Loucy (cell line): ENCODE results near the gene ADGB.

Experiments used
- H2AFZ ChIP-seq: fragments of 200-600 bp; sonication (generic); 2 replicates; pipeline ENCODE4 v1.6.0; 2016; ENCODE audit warnings: antibody characterized with exemption, mild to moderate bottlenecking, low read length, moderate library complexity
- H3F3A ChIP-seq: fragments of 200-600 bp; 2 replicates; pipeline ENCODE4 v1.6.0; 2016; ENCODE audit warnings: antibody characterized with exemption, low read depth, mild to moderate bottlenecking
- H3K27me3 ChIP-seq: fragments of 200-600 bp; sonication (generic); 2 replicates; pipeline ENCODE4 v1.6.1; 2014; ENCODE audit warnings: low read length, mild to moderate bottlenecking; ENCODE audit not compliant: insufficient read depth, poor library complexity, severe bottlenecking
- H3K36me3 ChIP-seq: fragments of 200-600 bp; sonication (generic); 2 replicates; pipeline ENCODE4 v1.6.1; 2016; ENCODE audit warnings: low read length; ENCODE audit not compliant: insufficient read depth
- H3K4me1 ChIP-seq: fragments of 200-600 bp; sonication (generic); 2 replicates; pipeline ENCODE4 v1.5.1; 2014; ENCODE audit warnings: low read length, mild to moderate bottlenecking; ENCODE audit not compliant: insufficient read depth, poor library complexity, severe bottlenecking
- H3K4me2 ChIP-seq: fragments of 200-600 bp; sonication (generic); 2 replicates; pipeline ENCODE4 v1.6.0; 2014; ENCODE audit warnings: antibody characterized with exemption, low read length, low read depth, mild to moderate bottlenecking; ENCODE audit not compliant: poor library complexity, severe bottlenecking
- H3K4me3 ChIP-seq: fragments of 200-600 bp; sonication (generic); 2 replicates; pipeline ENCODE4 v1.5.1; 2014; ENCODE audit warnings: low read length, mild to moderate bottlenecking, mixed read lengths; ENCODE audit not compliant: poor library complexity, severe bottlenecking
- H3K79me2 ChIP-seq: fragments of 200-600 bp; sonication (generic); 2 replicates; pipeline ENCODE4 v1.6.1; 2014; ENCODE audit warnings: low read length; ENCODE audit not compliant: insufficient read depth
- H3K9ac ChIP-seq: fragments of 200-600 bp; sonication (generic); 2 replicates; pipeline ENCODE4 v1.6.0; 2014; ENCODE audit warnings: mild to moderate bottlenecking, low read depth, low read length, moderate library complexity; ENCODE audit not compliant: poor library complexity, severe bottlenecking
- H3K9me2 ChIP-seq: fragments of 200-600 bp; sonication (generic); replicated peaks from 2 replicates; pipeline ENCODE4 v1.6.1; 2016; ENCODE audit warnings: low read depth, low read length, mixed read lengths
- H3K9me3 ChIP-seq: fragments of 200-600 bp; sonication (generic); 2 replicates; pipeline ENCODE4 v1.6.1; 2014; ENCODE audit warnings: mild to moderate bottlenecking, antibody characterized with exemption, low read length, low read depth; ENCODE audit not compliant: insufficient read depth
- H4K20me1 ChIP-seq: fragments of 200-600 bp; sonication (generic); 2 replicates; pipeline ENCODE4 v1.6.0; 2014; ENCODE audit warnings: antibody characterized with exemption, low read length, mild to moderate bottlenecking; ENCODE audit not compliant: insufficient read depth, poor library complexity, severe bottlenecking
- CTCF ChIP-seq: fragments of 200-600 bp; sonication (generic); conservative IDR thresholded peaks from 2 replicates; pipeline ENCODE4 v1.5.1; 2014; ENCODE audit warnings: mild to moderate bottlenecking, antibody characterized with exemption, low read length
- EZH2phosphoT487 ChIP-seq: fragments of 200-600 bp; IDR thresholded peaks from 2 replicates; pipeline ENCODE4 v1.6.1; 2018; ENCODE audit warnings: antibody characterized with exemption, mild to moderate bottlenecking, moderate library complexity, borderline replicate concordance

The ADGB gene

GRCh38 chr6:146628350-146628749 is 29.6 kb downstream of the ADGB start:
- Histone ChIP-seq H3K27me3 (no peaks in the 10 kb centered on the region), H3K4me1 (no peaks in the 10 kb centered on the region), H3K4me2 (no peak overlapping the region), H3K79me2 (no peaks in the 10 kb centered on the region), H3K9me3 (peaks cover 4% of the 10 kb centered on the region), H3K4me3 (no peak overlapping the region), H3K36me3 (no peaks in the 10 kb centered on the region), H3K9ac (no peak overlapping the region), H4K20me1 (no peaks in the 10 kb centered on the region), H3F3A (no peaks in the 10 kb centered on the region), H2AFZ (no peak overlapping the region), H3K9me2 (no peaks in the 10 kb centered on the region)
- TF ChIP-seq CTCF, result no peak

DNA sequence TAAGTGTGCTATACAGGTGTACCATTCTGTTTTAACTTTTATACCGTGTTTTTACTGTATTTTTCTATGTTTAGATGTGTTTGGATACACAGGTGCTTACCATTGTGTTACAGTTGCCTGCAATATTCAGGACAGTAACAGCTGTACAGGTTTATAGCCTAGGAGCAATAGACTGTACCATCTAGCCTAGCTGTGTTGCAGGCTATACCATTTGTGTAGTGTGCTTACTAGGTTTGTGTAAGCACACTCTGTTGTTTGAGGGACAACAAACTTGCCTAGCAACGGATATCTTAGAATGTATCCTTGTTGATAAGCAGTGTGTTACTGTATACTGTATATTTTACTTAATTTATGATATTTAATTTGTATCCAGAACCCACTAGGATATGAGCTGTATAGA is 35.2 kb downstream of the ADGB start:
- Histone ChIP-seq H3K27me3 (no peaks in the 10 kb centered on the region), H3K9me2 (no peaks in the 10 kb centered on the region), H3K36me3 (no peaks in the 10 kb centered on the region), H3K9ac (no peak overlapping the region), H3K9me3 (no peaks in the 10 kb centered on the region), H4K20me1 (no peaks in the 10 kb centered on the region), H3K4me2 (no peak overlapping the region), H3K4me3 (no peak overlapping the region), H2AFZ (no peak overlapping the region), H3F3A (no peaks in the 10 kb centered on the region), H3K79me2 (no peaks in the 10 kb centered on the region), H3K4me1 (no peaks in the 10 kb centered on the region)
- TF ChIP-seq CTCF (no peak), EZH2phosphoT487 (no peak)

DNA sequence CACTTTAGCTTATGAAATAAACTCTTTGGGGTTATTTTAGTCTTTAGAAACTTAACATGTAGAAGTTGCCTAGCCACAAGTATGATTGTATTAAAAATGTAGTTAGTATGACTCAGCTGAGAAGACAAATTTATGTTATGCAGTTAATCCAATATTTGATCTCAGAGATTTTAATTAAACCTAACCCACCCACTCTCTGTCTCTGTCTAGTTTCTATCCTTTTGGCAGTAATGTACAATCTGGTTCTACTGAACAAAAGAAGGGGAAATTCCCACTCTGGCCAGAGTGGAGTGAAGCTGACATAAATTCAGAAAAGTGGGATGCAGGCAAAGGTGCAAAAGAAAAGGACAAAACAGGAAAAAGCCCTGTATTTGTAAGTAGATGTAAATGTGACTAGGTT is 36.4 kb downstream of the ADGB start:
- no peak overlapping the region for H3K4me2 ChIP-seq
- H3K4me1 ChIP-seq, result no peaks in the 10 kb centered on the region
- no peaks in the 10 kb centered on the region for H3K36me3 ChIP-seq
- no peaks in the 10 kb centered on the region for H3K9me3 ChIP-seq
- H3K4me3 ChIP-seq, result no peak overlapping the region
- H2AFZ ChIP-seq, result no peak overlapping the region
- H3K79me2 ChIP-seq, result no peaks in the 10 kb centered on the region
- H3K27me3 ChIP-seq, result no peaks in the 10 kb centered on the region
- TF ChIP-seq CTCF (no peak), EZH2phosphoT487 (no peak)
- H4K20me1 ChIP-seq, result no peaks in the 10 kb centered on the region
- no peaks in the 10 kb centered on the region for H3K9me2 ChIP-seq
- H3F3A ChIP-seq, result no peaks in the 10 kb centered on the region
- no peak overlapping the region for H3K9ac ChIP-seq
